Neutrophil (primary cell): ENCODE data around the gene SEMA7A.
A peak's percentile ranks its signal among the peaks of the same experiment; 100 is the strongest.

Source experiments
- H3K27ac ChIP-seq: fragments of 200-600 bp; sonication (generic); 2 replicates; pipeline ENCODE4 v1.5.1; 2016; ENCODE audit warnings: mild to moderate bottlenecking, moderate library complexity
- H3K27me3 ChIP-seq: fragments of 200-600 bp; sonication (generic); 2 replicates; pipeline ENCODE4 v1.6.0; 2016; ENCODE audit warnings: mild to moderate bottlenecking
- H3K36me3 ChIP-seq: fragments of 200-600 bp; sonication (generic); 2 replicates; pipeline ENCODE4 v1.5.1; 2017
- H3K4me1 ChIP-seq, 2 experiments: fragments of 200-600 bp in 1 of 2; sonication (generic) in 1 of 2; 1 replicate in 1 of 2; 2 replicates in 1 of 2; pipeline versions ENCODE4 v1.5.1 to v1.6.1; 2013 to 2016; ENCODE audit warnings: low read depth in 1 of 2, low read length in 1 of 2, mild to moderate bottlenecking in 1 of 2, moderate library complexity in 1 of 2; ENCODE audit not compliant: control insufficient read depth in 1 of 2, insufficient read depth in 1 of 2
- H3K4me3 ChIP-seq, 2 experiments: fragments of 200-600 bp in 1 of 2; sonication (generic) in 1 of 2; 1 replicate in 1 of 2; 2 replicates in 1 of 2; pipeline ENCODE4 v1.5.1; 2013 to 2016; ENCODE audit warnings: low read depth in 1 of 2, low read length in 1 of 2, mild to moderate bottlenecking in 1 of 2, moderate library complexity in 1 of 2
- H3K9me3 ChIP-seq: fragments of 200-600 bp; sonication (generic); 2 replicates; pipeline ENCODE4 v1.5.1; 2016
- TF ChIP-seq, protein P1 (sequence below): fragments of 200-600 bp; sonication (generic); IDR thresholded peaks from 2 replicates; pipeline ENCODE4 v1.5.1; 2016; ENCODE audit warnings: antibody characterized with exemption

Gene SEMA7A

DNA sequence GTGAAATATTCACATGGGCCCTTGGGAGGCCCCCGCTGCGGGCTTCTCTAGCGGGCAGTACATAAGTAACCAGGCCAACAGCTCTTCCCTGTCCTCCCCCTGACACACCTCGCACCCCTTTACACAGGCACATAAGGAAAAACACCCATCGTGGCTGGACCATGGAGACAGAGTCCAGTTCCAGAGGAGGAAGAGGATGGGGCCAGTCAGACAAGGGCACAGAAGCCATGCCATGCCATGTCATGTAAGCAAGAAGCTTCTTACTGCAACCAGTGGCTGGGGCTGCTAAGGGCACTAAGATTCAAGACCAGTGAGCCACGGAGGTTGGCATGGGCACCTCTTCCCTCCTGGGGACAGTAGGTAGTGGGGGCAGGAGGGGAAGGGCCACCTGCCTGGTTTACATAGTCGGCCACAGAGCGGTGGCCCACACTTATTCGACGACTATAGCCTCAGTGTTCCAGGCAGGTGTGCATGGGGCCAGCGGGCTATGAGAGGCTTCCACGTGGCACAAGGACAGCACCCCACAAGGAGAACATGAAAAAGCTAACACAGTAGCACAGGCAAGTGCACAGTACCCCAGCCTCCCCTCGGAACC is 60.6 kb downstream of the SEMA7A start:
- H3K27ac ChIP-seq = no peak overlapping the region
- H3K9me3 ChIP-seq = no peaks in the 10 kb centered on the region
- peaks cover 71% of the 10 kb centered on the region for H3K27me3 ChIP-seq
- peak overlapping the region in 1 of 2 experiments; percentile 85 for H3K4me3 ChIP-seq
- peaks cover 17 to 19% of the 10 kb centered on the region in 2 experiments for H3K4me1 ChIP-seq
- TF ChIP-seq, protein P1, sequence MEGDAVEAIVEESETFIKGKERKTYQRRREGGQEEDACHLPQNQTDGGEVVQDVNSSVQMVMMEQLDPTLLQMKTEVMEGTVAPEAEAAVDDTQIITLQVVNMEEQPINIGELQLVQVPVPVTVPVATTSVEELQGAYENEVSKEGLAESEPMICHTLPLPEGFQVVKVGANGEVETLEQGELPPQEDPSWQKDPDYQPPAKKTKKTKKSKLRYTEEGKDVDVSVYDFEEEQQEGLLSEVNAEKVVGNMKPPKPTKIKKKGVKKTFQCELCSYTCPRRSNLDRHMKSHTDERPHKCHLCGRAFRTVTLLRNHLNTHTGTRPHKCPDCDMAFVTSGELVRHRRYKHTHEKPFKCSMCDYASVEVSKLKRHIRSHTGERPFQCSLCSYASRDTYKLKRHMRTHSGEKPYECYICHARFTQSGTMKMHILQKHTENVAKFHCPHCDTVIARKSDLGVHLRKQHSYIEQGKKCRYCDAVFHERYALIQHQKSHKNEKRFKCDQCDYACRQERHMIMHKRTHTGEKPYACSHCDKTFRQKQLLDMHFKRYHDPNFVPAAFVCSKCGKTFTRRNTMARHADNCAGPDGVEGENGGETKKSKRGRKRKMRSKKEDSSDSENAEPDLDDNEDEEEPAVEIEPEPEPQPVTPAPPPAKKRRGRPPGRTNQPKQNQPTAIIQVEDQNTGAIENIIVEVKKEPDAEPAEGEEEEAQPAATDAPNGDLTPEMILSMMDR = no peak
- H3K36me3 ChIP-seq = no peaks in the 10 kb centered on the region

GRCh38 chr15:74370471-74370870 is 63.3 kb downstream of the SEMA7A start:
- H3K27ac ChIP-seq = no peak overlapping the region
- peaks cover 17 to 24% of the 10 kb centered on the region in 2 experiments for H3K4me1 ChIP-seq
- H3K4me3 ChIP-seq = no peak overlapping the region
- no peaks in the 10 kb centered on the region for H3K36me3 ChIP-seq
- no peaks in the 10 kb centered on the region for H3K9me3 ChIP-seq
- H3K27me3 ChIP-seq = peaks cover 93% of the 10 kb centered on the region
- TF ChIP-seq, protein P1 = no peak

DNA sequence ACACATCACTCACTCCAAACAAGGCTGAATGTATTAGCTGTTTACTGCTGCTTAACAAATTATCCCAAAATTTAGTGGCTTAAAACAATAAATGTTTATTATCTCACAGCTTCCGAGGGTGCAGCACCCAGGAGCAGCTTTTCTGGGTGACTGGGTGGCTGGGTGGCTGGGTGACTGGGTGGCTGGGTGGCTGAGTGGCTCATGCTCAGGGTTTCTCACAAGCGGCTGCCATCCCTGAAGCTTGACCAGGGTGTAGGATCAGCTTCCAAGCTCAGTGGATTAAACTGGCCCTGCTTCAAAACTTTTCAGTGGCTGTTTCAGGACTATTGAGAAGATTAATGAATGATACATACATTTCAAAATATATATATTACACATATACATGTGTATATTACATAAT is 64.0 kb downstream of the SEMA7A start:
- TF ChIP-seq, protein P1 = no peak

DNA sequence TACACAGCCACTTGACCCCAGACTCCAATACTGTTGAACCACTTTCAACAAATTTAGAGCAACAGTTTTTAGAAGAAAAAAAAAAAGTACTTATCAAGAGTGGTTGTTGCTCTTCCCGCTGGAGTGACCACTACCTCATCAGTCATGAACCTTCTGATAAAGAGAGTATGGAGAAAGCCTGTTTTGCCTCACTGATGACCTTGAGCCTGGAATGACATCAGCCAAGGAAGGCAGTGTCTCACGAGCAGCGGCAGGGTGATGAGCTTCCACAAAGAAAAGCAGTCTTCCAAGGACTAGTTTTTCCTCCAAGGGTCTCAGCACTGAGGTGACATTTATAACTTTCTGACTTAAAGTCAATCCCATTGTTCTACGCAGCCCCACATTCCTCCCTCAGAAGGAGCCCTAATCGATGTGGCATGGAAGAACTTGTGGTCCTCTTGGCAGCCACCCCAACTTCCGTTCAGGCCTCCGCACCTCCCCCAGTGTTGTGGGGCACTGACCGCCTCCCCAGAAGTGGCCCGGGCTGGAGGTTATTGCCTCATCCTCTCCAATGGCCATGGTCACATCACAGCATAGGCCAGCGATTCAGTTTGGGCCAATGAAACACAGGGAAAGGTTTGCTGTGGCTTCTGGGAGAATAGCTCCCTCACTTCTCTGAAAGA is 64.5 kb downstream of the SEMA7A start:
- H3K4me3 ChIP-seq = no peak overlapping the region
- no peak overlapping the region for H3K27ac ChIP-seq
- TF ChIP-seq, protein P1 = no peak
- H3K27me3 ChIP-seq = peaks cover 96% of the 10 kb centered on the region
- no peaks in the 10 kb centered on the region for H3K9me3 ChIP-seq
- H3K4me1 ChIP-seq = peaks cover 8 to 14% of the 10 kb centered on the region in 2 experiments
- no peaks in the 10 kb centered on the region for H3K36me3 ChIP-seq

More for the DNA sequence above, 64.0 kb downstream of the SEMA7A start:
- H3K27me3 ChIP-seq = peaks cover 96% of the 10 kb centered on the region
- H3K4me3 ChIP-seq = no peak overlapping the region
- peaks cover 12 to 20% of the 10 kb centered on the region in 2 experiments for H3K4me1 ChIP-seq
- no peak overlapping the region for H3K27ac ChIP-seq
- H3K9me3 ChIP-seq = no peaks in the 10 kb centered on the region
- H3K36me3 ChIP-seq = no peaks in the 10 kb centered on the region

GRCh38 chr15:74368121-74368520 is 65.6 kb downstream of the SEMA7A start:
- Histone ChIP-seq H3K4me1 (peaks cover 0 to 6% of the 10 kb centered on the region in 2 experiments), H3K36me3 (no peaks in the 10 kb centered on the region), H3K27ac (no peak overlapping the region), H3K9me3 (no peaks in the 10 kb centered on the region), H3K4me3 (no peak overlapping the region), H3K27me3 (peaks cover 100% of the 10 kb centered on the region)
- TF ChIP-seq, protein P1 = no peak
